Neutrophil (primary cell): ENCODE data around the gene PDE6G.

Experiments
- H3K27ac ChIP-seq: fragments of 200-600 bp; sonication (generic); 2 replicates; pipeline ENCODE4 v1.5.1; 2016; ENCODE audit warnings: mild to moderate bottlenecking, moderate library complexity
- H3K27me3 ChIP-seq: fragments of 200-600 bp; sonication (generic); 2 replicates; pipeline ENCODE4 v1.6.0; 2016; ENCODE audit warnings: mild to moderate bottlenecking
- H3K36me3 ChIP-seq: fragments of 200-600 bp; sonication (generic); 2 replicates; pipeline ENCODE4 v1.5.1; 2017
- H3K4me1 ChIP-seq, 2 experiments: fragments of 200-600 bp in 1 of 2; sonication (generic) in 1 of 2; 1 replicate in 1 of 2; 2 replicates in 1 of 2; pipeline versions ENCODE4 v1.5.1 to v1.6.1; 2013 to 2016; ENCODE audit warnings: low read depth in 1 of 2, low read length in 1 of 2, mild to moderate bottlenecking in 1 of 2, moderate library complexity in 1 of 2; ENCODE audit not compliant: control insufficient read depth in 1 of 2, insufficient read depth in 1 of 2
- H3K4me3 ChIP-seq, 2 experiments: fragments of 200-600 bp in 1 of 2; sonication (generic) in 1 of 2; 1 replicate in 1 of 2; 2 replicates in 1 of 2; pipeline ENCODE4 v1.5.1; 2013 to 2016; ENCODE audit warnings: low read depth in 1 of 2, low read length in 1 of 2, mild to moderate bottlenecking in 1 of 2, moderate library complexity in 1 of 2
- H3K9me3 ChIP-seq: fragments of 200-600 bp; sonication (generic); 2 replicates; pipeline ENCODE4 v1.5.1; 2016
- CTCF ChIP-seq: fragments of 200-600 bp; sonication (generic); IDR thresholded peaks from 2 replicates; pipeline ENCODE4 v1.5.1; 2016; ENCODE audit warnings: antibody characterized with exemption

Gene PDE6G

GRCh38 chr17:81616877-81617276 lies 39.5 kb downstream of the PDE6G start:
- no peaks in the 10 kb centered on the region for H3K9me3 ChIP-seq
- no peak overlapping the region for H3K27ac ChIP-seq
- no peak overlapping the region for H3K4me3 ChIP-seq
- peaks cover 57% of the 10 kb centered on the region for H3K36me3 ChIP-seq
- no peak for TF ChIP-seq CTCF
- H3K27me3 ChIP-seq, result no peaks in the 10 kb centered on the region
- H3K4me1 ChIP-seq, result peaks cover 0 to 7% of the 10 kb centered on the region in 2 experiments

GRCh38 chr17:81615401-81615930 lies 40.9 kb downstream of the PDE6G start:
- Histone ChIP-seq H3K4me1 (peaks cover under 1 to 8% of the 10 kb centered on the region in 2 experiments), H3K27ac (no peak overlapping the region), H3K27me3 (no peaks in the 10 kb centered on the region), H3K9me3 (no peaks in the 10 kb centered on the region), H3K36me3 (peaks cover 50% of the 10 kb centered on the region), H3K4me3 (no peak overlapping the region)
- no peak for TF ChIP-seq CTCF

- peaks cover 31 to 39% of the 10 kb centered on the region in 2 experiments for H3K4me1 ChIP-seq
- peaks cover 56% of the 10 kb centered on the region for H3K36me3 ChIP-seq
- H3K9me3 ChIP-seq, result no peaks in the 10 kb centered on the region
- H3K4me3 ChIP-seq, result no peak overlapping the region
- no peak for TF ChIP-seq CTCF
- no peaks in the 10 kb centered on the region for H3K27me3 ChIP-seq
- H3K27ac ChIP-seq, result no peak overlapping the region
These were observed 44.0 kb downstream of the PDE6G start for GRCh38 chr17:81612172-81612970.

- no peaks in the 10 kb centered on the region for H3K27me3 ChIP-seq
- H3K36me3 ChIP-seq, result peaks cover 68% of the 10 kb centered on the region
- TF ChIP-seq CTCF, result no peak
- no peaks in the 10 kb centered on the region for H3K9me3 ChIP-seq
- H3K4me1 ChIP-seq, result peaks cover 44 to 47% of the 10 kb centered on the region in 2 experiments
- H3K27ac ChIP-seq, result peak overlapping the region; percentile 68
- H3K4me3 ChIP-seq, result no peak overlapping the region
These were observed 46.6 kb downstream of the PDE6G start for GRCh38 chr17:81609541-81610311.

GRCh38 chr17:81608605-81609004 lies 47.7 kb downstream of the PDE6G start:
- TF ChIP-seq CTCF, result no peak
- no peak overlapping the region for H3K4me3 ChIP-seq

More at GRCh38 chr17:81608605-81609004, 47.7 kb downstream of the PDE6G start:
- peak overlapping the region; percentile 68 for H3K27ac ChIP-seq
- peaks cover 44% of the 10 kb centered on the region in 2 experiments for H3K4me1 ChIP-seq
- H3K27me3 ChIP-seq, result no peaks in the 10 kb centered on the region
- H3K36me3 ChIP-seq, result peaks cover 71% of the 10 kb centered on the region
- no peaks in the 10 kb centered on the region for H3K9me3 ChIP-seq
